AG10803 (cell line): Measurements from ENCODE around the gene FXYD4.
"Not testable (repeated sequence)": the region's sequence is repeated elsewhere in the genome, so short reads cannot be mapped to it uniquely, and the experiment has no call there.

Experiments used
- DNase-seq: peaks from one replicate; pipeline ENCODE4 v3.0.0; 2010; ENCODE audit warnings: low read depth
- H3K4me3 ChIP-seq: 2 replicates; pipeline ENCODE4 v1.5.1; 2011; ENCODE audit warnings: mild to moderate bottlenecking, low read length, control low read depth
- CTCF ChIP-seq: conservative IDR thresholded peaks from 2 replicates; pipeline ENCODE4 v1.5.1; 2011; ENCODE audit warnings: mild to moderate bottlenecking, low read length, control low read depth, inconsistent platforms

Gene FXYD4

GRCh38 chr10:43333653-43334052 is 37.8 kb upstream of the FXYD4 start:
- no peak for TF ChIP-seq CTCF
- no peak overlapping the region for H3K4me3 ChIP-seq
- no peak for DNase-seq

- no peak overlapping the region for H3K4me3 ChIP-seq
- no peak for TF ChIP-seq CTCF
- DNase-seq, result no peak
These were observed 35.4 kb upstream of the FXYD4 start for GRCh38 chr10:43336061-43336460.

DNA sequence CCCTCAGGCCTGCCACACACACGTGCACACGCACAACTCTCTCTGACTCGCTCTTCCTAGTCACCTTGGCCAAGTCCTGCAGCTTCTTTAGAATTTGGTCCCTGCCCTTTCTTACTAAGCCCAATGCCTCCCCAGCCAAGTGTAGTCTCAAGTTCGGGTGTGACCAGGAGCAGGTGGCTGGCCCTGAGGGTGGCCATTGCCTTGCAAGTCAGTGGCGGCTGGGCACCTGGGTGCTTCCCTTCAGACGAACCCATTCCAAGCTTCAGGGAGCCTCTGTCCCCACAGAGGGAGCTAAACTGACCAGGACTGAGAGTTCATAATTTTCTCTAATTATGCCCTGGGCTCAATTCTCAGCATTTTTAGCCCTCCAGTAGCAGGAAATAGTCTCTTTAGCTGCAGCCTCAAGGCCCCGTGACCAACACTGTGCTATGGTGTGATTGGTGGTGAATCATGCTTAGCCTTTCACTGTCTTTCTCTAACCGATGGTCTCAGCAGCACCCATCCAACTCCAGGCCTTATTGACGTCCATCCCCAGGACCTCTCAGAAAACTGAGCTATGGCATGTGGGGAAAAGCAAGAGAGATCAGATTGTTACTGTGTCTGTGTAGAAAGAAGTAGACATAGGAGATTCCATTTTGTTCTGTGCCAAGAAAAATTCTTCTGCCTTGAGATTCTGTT is 34.7 kb upstream of the FXYD4 start:
- TF ChIP-seq CTCF, result no peak
- DNase-seq, result no peak
- no peak overlapping the region for H3K4me3 ChIP-seq

DNA sequence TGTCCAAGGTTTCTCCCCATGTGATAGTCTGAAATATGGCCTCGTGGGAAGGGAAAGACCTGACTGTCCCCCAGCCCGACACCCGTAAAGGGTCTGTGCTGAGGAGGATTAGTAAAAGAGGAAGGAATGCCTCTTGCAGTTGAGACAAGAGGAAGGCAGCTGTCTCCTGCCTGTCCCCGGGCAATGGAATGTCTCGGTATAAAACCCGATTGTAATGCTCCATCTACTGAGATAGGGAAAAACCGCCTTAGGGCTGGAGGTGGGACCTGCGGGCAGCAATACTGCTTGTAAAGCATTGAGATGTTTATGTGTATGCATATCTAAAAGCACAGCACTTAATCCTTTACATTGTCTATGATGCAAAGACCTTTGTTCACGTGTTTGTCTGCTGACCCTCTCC is 33.9 kb upstream of the FXYD4 start:
- H3K4me3 ChIP-seq, DNase-seq: not testable (repeated sequence)

- no peak for DNase-seq
- H3K4me3 ChIP-seq, result no peak overlapping the region
- TF ChIP-seq CTCF, result no peak
These were observed 33.3 kb upstream of the FXYD4 start for GRCh38 chr10:43338117-43338516.

- H3K4me3 ChIP-seq, result no peak overlapping the region
- no peak for TF ChIP-seq CTCF
- DNase-seq, result no peak
These were observed 32.3 kb upstream of the FXYD4 start for GRCh38 chr10:43339136-43339535.

- no peak for DNase-seq
- TF ChIP-seq CTCF, result no peak
- no peak overlapping the region for H3K4me3 ChIP-seq
These were observed 31.3 kb upstream of the FXYD4 start for GRCh38 chr10:43340101-43340500.

DNA sequence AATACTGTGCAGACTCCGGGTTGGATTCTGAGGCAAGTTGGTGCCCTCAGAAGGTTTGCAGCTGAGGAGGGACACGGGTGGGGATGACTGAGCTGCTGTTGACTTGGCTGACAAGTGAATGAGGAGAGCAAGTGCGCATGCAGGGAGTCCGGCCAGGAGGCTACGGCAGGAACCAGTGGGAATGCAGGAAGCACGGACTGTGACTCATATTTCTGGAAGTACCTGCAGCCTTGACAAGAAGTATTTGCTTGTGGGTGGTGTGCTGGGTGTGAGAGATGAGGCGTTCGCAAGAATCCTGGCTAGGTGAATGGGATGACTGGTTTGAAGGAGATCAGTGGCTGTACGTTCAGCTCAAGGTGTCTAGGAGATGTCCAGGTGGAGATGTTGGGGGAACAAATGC is 30.8 kb upstream of the FXYD4 start:
- TF ChIP-seq CTCF, result no peak
- H3K4me3 ChIP-seq, result no peak overlapping the region
- no peak for DNase-seq
